Left lung (tissue), 10 donors: Measurements from ENCODE around the gene SETD6. TPM values are rescaled to one million over a fixed set of nuclear protein-coding genes. Genes with fewer than 3 reads are reported as not detected.

Source experiments
- ATAC-seq: fragments of 200-7000 bp; cut with Tn5 transposase; one replicate; pipeline ENCODE4 v1.9.1; 2020; ENCODE audit warnings: moderate library complexity
- DNase-seq, 4 donors: peaks; one replicate each; pipeline ENCODE4 v3.0.0-alpha.2; 2013 to 2020
- H3K27ac ChIP-seq, 2 donors: fragments of 200-600 bp; sonication (generic) in 1 of 2; one replicate each; pipeline versions ENCODE4 v1.5.0 to v1.8.0; 2020 to 2021
- H3K27me3 ChIP-seq, 2 donors: fragments of 200-600 bp; sonication (generic) in 1 of 2; one replicate each; pipeline versions ENCODE4 v1.5.0 to v1.8.0; 2020 to 2021
- H3K36me3 ChIP-seq, 2 donors: fragments of 200-600 bp; sonication (generic) in 1 of 2; one replicate each; pipeline versions ENCODE4 v1.5.0 to v1.8.0; 2020 to 2021
- H3K4me1 ChIP-seq, 2 donors: fragments of 200-600 bp; one replicate each; pipeline ENCODE4 v1.8.0; 2021
- H3K4me3 ChIP-seq, 2 donors: fragments of 200-600 bp; sonication (generic) in 1 of 2; one replicate each; pipeline versions ENCODE4 v1.5.0 to v1.8.0; 2020 to 2021; ENCODE audit warnings: mild to moderate bottlenecking in 1 of 2
- H3K9me3 ChIP-seq, 2 donors: fragments of 200-600 bp; sonication (generic) in 1 of 2; one replicate each; pipeline versions ENCODE4 v1.5.0 to v1.8.0; 2020 to 2021
- intact Hi-C, 2 donors: fragments of 100-400 bp; cut with DNase I; formaldehyde crosslinking; loops; one replicate each; pipeline versions ENCODE4 v1.11.2 to v1.14.2; 2022
- polyA plus RNA-seq, 6 donors: library from polyadenylated mRNA; unstranded; fragments of 120-200 nt; gene quantifications; one replicate each; pipeline ENCODE4 v1.2.1, GENCODE V29; 2013; ENCODE audit not compliant: insufficient read length in 6 of 6
- total RNA-seq, 2 donors: library from RNA; stranded (reverse); fragmentation: NEBNext Ultra II Directional; extraction: Animal tissue kit (Norgen Biotek cat#: 25700); gene quantifications; one replicate each; pipeline ENCODE4 v1.2.1, GENCODE V29; 2021
- TF ChIP-seq, protein P1 (sequence below), 2 donors: fragments of 200-600 bp; sonication (generic) in 1 of 2; IDR thresholded peaks; one replicate each; pipeline versions ENCODE4 v1.5.0 to v1.8.0; 2021; ENCODE audit warnings: antibody characterized with exemption in 2 of 2
- donor health status: DM: no; HTN: yes; CAD: no.
- donor health status: DM: no; HTN: no; CAD: no.

The SETD6 gene
- total and polyA plus RNA-seq, 8 donors = 14.3 to 39.1 (median 32.3) TPM

DNA sequence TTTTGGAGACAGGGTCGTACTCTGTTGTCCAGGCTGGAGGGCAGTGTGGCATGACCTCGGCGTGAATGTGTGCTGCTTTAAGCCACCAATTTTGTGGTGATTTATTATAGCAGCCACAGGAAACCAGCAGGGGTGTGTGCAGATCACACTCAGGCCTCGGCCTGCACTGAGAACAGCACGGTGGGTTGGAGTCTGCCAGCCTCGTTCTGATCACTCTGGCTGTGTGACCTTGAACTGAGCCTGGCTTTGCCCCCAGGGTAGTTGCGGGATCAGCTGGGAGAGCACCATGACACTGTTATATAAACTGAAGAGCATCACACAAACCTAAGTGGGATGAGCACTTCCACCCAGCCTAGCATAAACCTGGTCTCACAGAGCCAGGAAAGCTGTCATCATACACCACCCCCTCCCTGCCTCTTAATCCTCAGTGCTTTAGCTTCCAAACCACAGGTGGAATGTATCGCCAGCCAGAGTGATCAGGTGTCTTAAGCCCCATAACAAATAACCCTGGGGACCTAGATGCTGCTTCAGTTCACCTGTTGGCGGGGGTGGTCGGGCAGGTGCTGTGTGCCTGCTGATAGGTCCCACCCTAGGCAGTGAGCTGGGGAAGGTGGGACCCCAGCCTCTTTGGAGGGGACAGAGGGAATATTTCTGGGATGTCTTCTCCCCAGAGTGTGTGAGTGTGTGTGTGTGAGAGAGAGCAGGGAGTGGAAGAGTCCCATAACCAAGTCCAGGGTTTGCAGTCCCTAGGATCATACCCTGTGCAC is 43.9 kb upstream of the SETD6 start:
- Histone ChIP-seq H3K4me1 (no peaks in the 10 kb centered on the region), H3K4me3 (no peak overlapping the region), H3K27me3 (peaks cover 16 to 25% of the 10 kb centered on the region in 2 donors), H3K36me3 (no peaks in the 10 kb centered on the region), H3K9me3 (no peaks in the 10 kb centered on the region), H3K27ac (peak overlapping the region in 1 of 2 donors; percentile 33)
- TF ChIP-seq, protein P1, sequence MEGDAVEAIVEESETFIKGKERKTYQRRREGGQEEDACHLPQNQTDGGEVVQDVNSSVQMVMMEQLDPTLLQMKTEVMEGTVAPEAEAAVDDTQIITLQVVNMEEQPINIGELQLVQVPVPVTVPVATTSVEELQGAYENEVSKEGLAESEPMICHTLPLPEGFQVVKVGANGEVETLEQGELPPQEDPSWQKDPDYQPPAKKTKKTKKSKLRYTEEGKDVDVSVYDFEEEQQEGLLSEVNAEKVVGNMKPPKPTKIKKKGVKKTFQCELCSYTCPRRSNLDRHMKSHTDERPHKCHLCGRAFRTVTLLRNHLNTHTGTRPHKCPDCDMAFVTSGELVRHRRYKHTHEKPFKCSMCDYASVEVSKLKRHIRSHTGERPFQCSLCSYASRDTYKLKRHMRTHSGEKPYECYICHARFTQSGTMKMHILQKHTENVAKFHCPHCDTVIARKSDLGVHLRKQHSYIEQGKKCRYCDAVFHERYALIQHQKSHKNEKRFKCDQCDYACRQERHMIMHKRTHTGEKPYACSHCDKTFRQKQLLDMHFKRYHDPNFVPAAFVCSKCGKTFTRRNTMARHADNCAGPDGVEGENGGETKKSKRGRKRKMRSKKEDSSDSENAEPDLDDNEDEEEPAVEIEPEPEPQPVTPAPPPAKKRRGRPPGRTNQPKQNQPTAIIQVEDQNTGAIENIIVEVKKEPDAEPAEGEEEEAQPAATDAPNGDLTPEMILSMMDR (IDR thresholded peaks at IDR 0.05) = no peak
- DNase-seq (no peak), ATAC-seq (no peak)
- intact Hi-C loops = no loop called here

DNA sequence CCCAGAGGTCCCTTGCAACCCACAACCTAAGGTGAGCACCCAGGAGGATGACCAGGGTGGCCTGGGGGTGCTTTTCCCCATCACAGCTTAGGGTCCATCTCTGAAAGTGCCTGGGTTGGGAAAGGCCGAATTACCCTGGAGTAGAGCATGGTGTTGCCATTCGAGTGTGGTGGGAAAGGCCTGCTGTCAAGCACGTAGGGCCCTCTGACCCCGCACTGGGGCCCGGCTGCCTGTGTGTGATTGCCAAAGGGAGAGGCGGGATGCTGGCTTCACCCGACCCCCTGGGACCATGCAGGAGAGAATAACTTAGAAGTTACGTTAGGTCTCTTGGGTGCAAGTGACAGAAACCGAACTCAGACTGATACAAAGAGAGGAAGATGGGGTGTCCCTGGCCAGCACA is 43.1 kb upstream of the SETD6 start:
- DNase-seq (no peak), ATAC-seq (no peak)
- intact Hi-C loops = no loop called here
- H3K27ac ChIP-seq = peak overlapping the region in 1 of 2 donors; percentile 33
- H3K4me3 ChIP-seq = no peak overlapping the region
- peaks cover 10 to 17% of the 10 kb centered on the region in 2 donors for H3K27me3 ChIP-seq
- H3K4me1 ChIP-seq = no peaks in the 10 kb centered on the region
- H3K36me3 ChIP-seq = no peaks in the 10 kb centered on the region
- TF ChIP-seq, protein P1 (IDR thresholded peaks at IDR 0.05) = no peak
- no peaks in the 10 kb centered on the region for H3K9me3 ChIP-seq

DNA sequence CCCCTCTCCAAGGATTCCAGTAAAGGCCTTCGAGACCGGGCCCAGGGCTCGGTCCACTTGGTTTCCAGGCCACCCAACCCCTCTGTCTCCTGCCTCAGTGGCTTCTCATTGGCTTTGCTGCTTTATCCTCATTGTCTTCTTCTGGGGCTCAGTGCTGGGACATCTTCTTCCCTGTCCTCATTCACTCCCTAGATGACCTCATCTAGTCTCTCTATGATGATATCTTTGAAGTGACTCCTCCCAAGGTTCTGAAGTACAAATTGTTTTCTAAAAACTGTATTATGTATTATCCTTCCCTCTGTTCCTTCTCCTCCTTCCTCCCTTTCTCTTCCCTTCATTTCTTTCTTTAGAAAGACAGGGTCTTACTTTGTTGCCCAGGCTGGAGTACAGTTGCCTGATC is 42.5 kb upstream of the SETD6 start:
- intact Hi-C loops = no loop called here
- no peaks in the 10 kb centered on the region for H3K36me3 ChIP-seq
- DNase-seq (no peak), ATAC-seq (no peak)
- H3K4me3 ChIP-seq = no peak overlapping the region
- no peaks in the 10 kb centered on the region for H3K9me3 ChIP-seq
- no peaks in the 10 kb centered on the region for H3K4me1 ChIP-seq
- H3K27ac ChIP-seq = peak overlapping the region in 1 of 2 donors; percentile 15
- TF ChIP-seq, protein P1 (IDR thresholded peaks at IDR 0.05) = no peak
- H3K27me3 ChIP-seq = peaks cover 4 to 11% of the 10 kb centered on the region in 2 donors

DNA sequence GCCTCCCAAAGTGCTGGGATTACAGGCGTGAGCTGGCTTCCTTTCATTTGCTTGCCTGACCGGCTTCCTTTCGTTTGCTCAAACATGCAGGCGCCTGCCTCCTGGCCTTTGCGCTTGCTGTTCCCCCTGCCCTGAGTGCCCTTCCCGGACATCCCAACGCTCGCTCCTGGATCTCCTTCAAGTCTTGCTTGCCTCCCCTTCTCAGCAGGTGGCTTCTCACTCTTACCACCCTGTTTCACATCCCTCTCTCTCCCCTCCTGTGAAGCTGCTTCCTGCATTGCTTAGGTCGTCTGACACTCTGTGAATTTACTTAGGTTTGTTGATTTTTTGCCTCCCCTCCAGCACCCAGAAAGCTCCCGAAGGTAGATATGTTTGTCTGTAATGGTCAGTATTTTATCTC is 41.0 kb upstream of the SETD6 start:
- Histone ChIP-seq H3K4me1 (no peaks in the 10 kb centered on the region), H3K4me3 (no peak overlapping the region), H3K27me3 (no peaks in the 10 kb centered on the region), H3K36me3 (no peaks in the 10 kb centered on the region), H3K9me3 (no peaks in the 10 kb centered on the region), H3K27ac (peak overlapping the region in 1 of 2 donors; percentile 59)
- TF ChIP-seq, protein P1 (IDR thresholded peaks at IDR 0.05) = no peak
- ATAC-seq = no peak
- intact Hi-C loops = no loop called here
- DNase-seq = no peak

DNA sequence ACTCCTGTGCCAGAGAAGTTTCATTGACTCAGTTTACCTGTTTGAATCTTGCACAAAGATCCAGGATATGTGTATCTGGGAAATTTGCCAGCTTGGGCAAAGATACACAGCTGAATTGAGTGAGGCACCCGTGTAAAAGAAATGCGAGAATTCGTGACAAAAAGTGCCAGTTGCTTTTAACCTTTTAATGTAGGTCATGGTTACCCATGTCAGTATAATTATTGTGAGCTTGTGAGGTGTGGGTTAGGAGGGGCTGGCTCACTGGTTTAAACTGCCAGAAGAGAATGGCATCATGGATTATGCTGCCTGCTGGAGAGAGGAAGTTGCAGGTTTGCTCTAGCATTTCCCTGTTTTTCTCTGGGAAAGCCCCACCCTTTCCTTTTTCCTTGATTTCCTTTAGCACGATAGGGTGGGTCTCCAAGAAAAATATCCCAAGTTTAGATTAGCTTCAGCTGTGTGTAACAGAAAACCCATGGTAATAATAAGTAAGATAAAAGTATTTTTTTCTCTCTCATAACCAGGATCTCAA is 40.2 kb upstream of the SETD6 start:
- TF ChIP-seq, protein P1 (IDR thresholded peaks at IDR 0.05) = no peak
- Histone ChIP-seq H3K27me3 (no peaks in the 10 kb centered on the region), H3K27ac (peak overlapping the region; percentile 48 to 59), H3K9me3 (no peaks in the 10 kb centered on the region), H3K36me3 (no peaks in the 10 kb centered on the region), H3K4me3 (no peak overlapping the region), H3K4me1 (no peaks in the 10 kb centered on the region)
- DNase-seq (no peak), ATAC-seq (no peak)
- intact Hi-C loops = no loop called here
